PC-9 (cell line): ENCODE data around the gene NEURL3. TPM values are rescaled to one million over a fixed set of nuclear protein-coding genes. Genes with fewer than 3 reads are reported as not detected.

Experiments
- BruUV-seq: library from RNA; stranded (reverse); fragments of 400-500 nt; replicated peaks from 2 replicates; lab custom pipeline; 2021; lab: Mats Ljungman, UMichigan
- CTCF ChIA-PET: fragments of 300-600 bp; sonication (Branson Sonifier 250); formaldehyde crosslinking; loops from one replicate; lab custom pipeline; 2022; ENCODE audit warnings: antibody characterized with exemption; lab: Charles Lee
- POLR2A ChIA-PET: fragments of 300-600 bp; sonication (Branson Sonifier 250); formaldehyde crosslinking; loops from one replicate; lab custom pipeline; 2022; ENCODE audit warnings: antibody characterized with exemption; ENCODE audit not compliant: unreplicated experiment; lab: Charles Lee
- DNase-seq, 2 experiments: peaks; one replicate each; pipeline versions ENCODE4 v3.0.0 to v3.0.0-alpha.2; 2015 to 2022; ENCODE audit warnings: mixed read lengths in 1 of 2
- H2AFZ ChIP-seq: fragments of 200-600 bp; sonication (generic); 2 replicates; pipeline ENCODE4 v1.8.1; 2017; ENCODE audit warnings: antibody characterized with exemption
- H3F3A ChIP-seq: fragments of 200-600 bp; sonication (generic); 2 replicates; pipeline ENCODE4 v1.8.1; 2017; ENCODE audit warnings: antibody characterized with exemption, mild to moderate bottlenecking, low read depth; ENCODE audit not compliant: insufficient read depth
- H3K27ac ChIP-seq: fragments of 200-600 bp; sonication (generic); 2 replicates; pipeline ENCODE4 v1.6.1; 2016; ENCODE audit warnings: mixed run types
- H3K27me3 ChIP-seq: fragments of 200-600 bp; sonication (generic); 2 replicates; pipeline ENCODE4 v1.6.1; 2016; ENCODE audit warnings: low read depth, mixed run types; ENCODE audit not compliant: insufficient read depth
- H3K36me3 ChIP-seq: fragments of 200-600 bp; sonication (generic); 2 replicates; pipeline ENCODE4 v1.6.1; 2016; ENCODE audit warnings: low read depth, mixed run types
- H3K4me1 ChIP-seq: fragments of 200-600 bp; sonication (generic); replicated peaks from 2 replicates; pipeline ENCODE4 v1.6.1; 2016; ENCODE audit warnings: mixed run types; ENCODE audit not compliant: insufficient read depth
- H3K4me2 ChIP-seq: fragments of 200-600 bp; sonication (generic); 2 replicates; pipeline ENCODE4 v1.6.1; 2017; ENCODE audit warnings: mixed run types
- H3K4me3 ChIP-seq: fragments of 200-600 bp; sonication (generic); 2 replicates; pipeline ENCODE4 v1.6.1; 2016; ENCODE audit warnings: mixed run types
- H3K79me2 ChIP-seq: fragments of 200-600 bp; sonication (generic); 2 replicates; pipeline ENCODE4 v1.6.1; 2017; ENCODE audit warnings: low read depth, mixed run types
- H3K9me2 ChIP-seq: fragments of 200-600 bp; sonication (generic); 2 replicates; pipeline ENCODE4 v1.8.1; 2017; ENCODE audit warnings: mild to moderate bottlenecking; ENCODE audit not compliant: insufficient read depth
- H3K9me3 ChIP-seq: fragments of 200-600 bp; sonication (generic); 2 replicates; pipeline ENCODE4 v1.8.1; 2016; ENCODE audit warnings: low read depth; ENCODE audit not compliant: insufficient read depth
- H4K20me1 ChIP-seq: fragments of 200-600 bp; sonication (generic); 2 replicates; pipeline ENCODE4 v1.8.1; 2017; ENCODE audit not compliant: insufficient read depth
- EZH2 ChIP-seq: fragments of 200-600 bp; sonication (generic); IDR thresholded peaks from 2 replicates; pipeline ENCODE4 v1.8.0; 2017; ENCODE audit warnings: antibody characterized with exemption, low read depth
- intact Hi-C: fragments of 100-400 bp; cut with micrococcal nuclease; formaldehyde crosslinking; loops from one replicate; pipeline ENCODE4 v1.10.0; 2022; ENCODE audit not compliant: unreplicated experiment
- total RNA-seq: library from RNA; stranded (reverse); gene quantifications from 2 replicates; pipeline ENCODE4 v1.2.3, GENCODE V29; 2021
- TF ChIP-seq, protein P1 (sequence below): fragments of 200-600 bp; sonication (generic); conservative IDR thresholded peaks from 2 replicates; pipeline ENCODE4 v1.6.1; 2017; ENCODE audit warnings: mixed run types, antibody characterized with exemption, mild to moderate bottlenecking, moderate library complexity

The NEURL3 gene
- total RNA-seq, 1 experiment from 2014 or later = 0.48 TPM

- H2AFZ ChIP-seq = no peak overlapping the region
- no peaks in the 10 kb centered on the region for H3K79me2 ChIP-seq
- no peaks in the 10 kb centered on the region for H3K36me3 ChIP-seq
- H4K20me1 ChIP-seq = no peaks in the 10 kb centered on the region
- no peak for TF ChIP-seq EZH2
- TF ChIP-seq, protein P1, sequence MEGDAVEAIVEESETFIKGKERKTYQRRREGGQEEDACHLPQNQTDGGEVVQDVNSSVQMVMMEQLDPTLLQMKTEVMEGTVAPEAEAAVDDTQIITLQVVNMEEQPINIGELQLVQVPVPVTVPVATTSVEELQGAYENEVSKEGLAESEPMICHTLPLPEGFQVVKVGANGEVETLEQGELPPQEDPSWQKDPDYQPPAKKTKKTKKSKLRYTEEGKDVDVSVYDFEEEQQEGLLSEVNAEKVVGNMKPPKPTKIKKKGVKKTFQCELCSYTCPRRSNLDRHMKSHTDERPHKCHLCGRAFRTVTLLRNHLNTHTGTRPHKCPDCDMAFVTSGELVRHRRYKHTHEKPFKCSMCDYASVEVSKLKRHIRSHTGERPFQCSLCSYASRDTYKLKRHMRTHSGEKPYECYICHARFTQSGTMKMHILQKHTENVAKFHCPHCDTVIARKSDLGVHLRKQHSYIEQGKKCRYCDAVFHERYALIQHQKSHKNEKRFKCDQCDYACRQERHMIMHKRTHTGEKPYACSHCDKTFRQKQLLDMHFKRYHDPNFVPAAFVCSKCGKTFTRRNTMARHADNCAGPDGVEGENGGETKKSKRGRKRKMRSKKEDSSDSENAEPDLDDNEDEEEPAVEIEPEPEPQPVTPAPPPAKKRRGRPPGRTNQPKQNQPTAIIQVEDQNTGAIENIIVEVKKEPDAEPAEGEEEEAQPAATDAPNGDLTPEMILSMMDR = no peak
- H3K4me1 ChIP-seq = peaks cover 6% of the 10 kb centered on the region
- H3K27ac ChIP-seq = no peak overlapping the region
- BruUV-seq = no TSS peak
- H3K9me2 ChIP-seq = no peaks in the 10 kb centered on the region
- intact Hi-C loops = no loop called here
- H3K9me3 ChIP-seq = no peaks in the 10 kb centered on the region
- H3F3A ChIP-seq = no peaks in the 10 kb centered on the region; the same call in 1 of the 2 replicates
- H3K4me2 ChIP-seq = no peak overlapping the region
- no peak for DNase-seq
- H3K27me3 ChIP-seq = peaks cover 31% of the 10 kb centered on the region; the same call in 1 of the 2 replicates
- ChIA-PET POLR2A (no interaction called here), CTCF (interaction anchor here (0.7 kb wide), 1 partner anchor 1301 kb away, joined by 3 read pairs; no protein-coding TSS in a partner anchor)
- no peak overlapping the region for H3K4me3 ChIP-seq
These were observed 21.6 kb upstream of the NEURL3 start for GRCh38 chr2:96526615-96527285.

DNA sequence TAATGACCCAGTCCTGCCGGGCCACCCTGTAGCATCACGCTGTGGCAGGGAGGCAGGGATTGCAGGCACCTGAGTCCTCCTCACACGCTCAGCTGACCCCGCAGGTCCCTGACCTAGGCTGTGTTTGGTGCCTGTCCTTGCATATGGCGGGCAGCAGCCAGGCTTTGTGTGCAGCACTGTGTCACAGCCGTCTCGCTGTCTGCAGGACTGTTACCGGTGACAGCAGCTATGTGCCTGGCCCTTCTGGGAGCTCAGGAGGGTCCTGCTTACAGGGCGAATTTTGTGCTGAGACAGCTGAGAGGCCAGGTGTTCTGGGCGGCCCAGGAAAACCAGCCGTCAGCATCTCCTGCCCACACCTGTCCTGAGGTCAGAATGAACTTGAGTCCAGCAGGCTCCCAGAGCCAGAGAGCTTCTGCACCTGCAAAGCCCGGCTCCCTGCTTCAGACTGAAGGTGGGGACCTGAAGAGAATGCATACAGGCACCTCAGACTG lies 21.0 kb upstream of the NEURL3 start:
- no peaks in the 10 kb centered on the region for H3K4me1 ChIP-seq
- no peaks in the 10 kb centered on the region for H4K20me1 ChIP-seq
- no peaks in the 10 kb centered on the region; the same call in 1 of the 2 replicates for H3F3A ChIP-seq
- intact Hi-C loops = no loop called here
- peaks cover 31% of the 10 kb centered on the region; the same call in 1 of the 2 replicates for H3K27me3 ChIP-seq
- H3K9me2 ChIP-seq = no peaks in the 10 kb centered on the region
- BruUV-seq = no TSS peak
- no peak overlapping the region for H3K4me2 ChIP-seq
- H3K36me3 ChIP-seq = no peaks in the 10 kb centered on the region
- H3K9me3 ChIP-seq = no peaks in the 10 kb centered on the region
- no peak overlapping the region for H3K27ac ChIP-seq
- ChIA-PET POLR2A (no interaction called here), CTCF (interaction anchor here (0.7 kb wide), 1 partner anchor 1300 kb away, joined by 3 read pairs; no protein-coding TSS in a partner anchor)
- H3K4me3 ChIP-seq = no peak overlapping the region
- no peak overlapping the region for H2AFZ ChIP-seq
- TF ChIP-seq EZH2 = no peak
- TF ChIP-seq, protein P1 = no peak
- H3K79me2 ChIP-seq = no peaks in the 10 kb centered on the region
- no peak for DNase-seq

- Histone ChIP-seq H2AFZ (no peak overlapping the region), H3K9me2 (no peaks in the 10 kb centered on the region), H3K27me3 (peaks cover 31% of the 10 kb centered on the region; the same call in 1 of the 2 replicates), H3K9me3 (no peaks in the 10 kb centered on the region), H3K36me3 (no peaks in the 10 kb centered on the region), H4K20me1 (no peaks in the 10 kb centered on the region), H3K4me2 (no peak overlapping the region), H3K27ac (no peak overlapping the region), H3F3A (no peaks in the 10 kb centered on the region), H3K4me3 (no peak overlapping the region), H3K79me2 (no peaks in the 10 kb centered on the region), H3K4me1 (no peaks in the 10 kb centered on the region)
- intact Hi-C loops = no loop called here
- no peak for DNase-seq
- no TSS peak for BruUV-seq
- no peak for TF ChIP-seq EZH2
- TF ChIP-seq, protein P1 = no peak
- CTCF ChIA-PET = no interaction called here
- POLR2A ChIA-PET = no interaction called here
These were observed 20.0 kb upstream of the NEURL3 start for GRCh38 chr2:96525211-96525507.
